MM.1S (cell line): ENCODE data around the gene ZNF675.
"Not testable (repeated sequence)": the region's sequence is repeated elsewhere in the genome, so short reads cannot be mapped to it uniquely, and the experiment has no call there.

Source experiments
- DNase-seq: peaks from one replicate; pipeline ENCODE4 v3.0.0-alpha.2; 2015
- H2AFZ ChIP-seq: fragments of 300-600 bp; sonication (generic); 2 replicates; pipeline ENCODE4 v1.6.0; 2016; ENCODE audit warnings: antibody characterized with exemption, low read length
- H3F3A ChIP-seq: fragments of 300-600 bp; sonication (generic); 2 replicates; pipeline ENCODE4 v1.6.1; 2016; ENCODE audit warnings: mild to moderate bottlenecking, antibody characterized with exemption, low read length, moderate library complexity, mixed read lengths; ENCODE audit not compliant: insufficient read depth
- H3K27ac ChIP-seq: fragments of 300-600 bp; sonication (generic); 2 replicates; pipeline ENCODE4 v1.5.1; 2016; ENCODE audit warnings: mild to moderate bottlenecking, low read length
- H3K27me3 ChIP-seq: fragments of 300-600 bp; sonication (generic); replicated peaks from 2 replicates; pipeline ENCODE4 v1.6.0; 2016; ENCODE audit warnings: low read length; ENCODE audit not compliant: insufficient read depth
- H3K36me3 ChIP-seq: fragments of 300-600 bp; sonication (generic); replicated peaks from 2 replicates; pipeline ENCODE4 v1.6.1; 2016; ENCODE audit warnings: mild to moderate bottlenecking, low read length, mixed read lengths; ENCODE audit not compliant: insufficient read depth
- H3K4me1 ChIP-seq: fragments of 300-600 bp; sonication (generic); 2 replicates; pipeline ENCODE4 v1.6.1; 2016; ENCODE audit warnings: low read length, mixed read lengths
- H3K4me2 ChIP-seq: fragments of 300-600 bp; sonication (generic); 2 replicates; pipeline ENCODE4 v1.6.0; 2016; ENCODE audit warnings: low read depth, low read length
- H3K4me3 ChIP-seq: fragments of 300-600 bp; sonication (generic); 2 replicates; pipeline ENCODE4 v1.5.1; 2016; ENCODE audit warnings: low read length, mixed read lengths
- H3K79me2 ChIP-seq: fragments of 300-600 bp; sonication (generic); 2 replicates; pipeline ENCODE4 v1.6.1; 2016; ENCODE audit warnings: mixed run types, low read length, mixed read lengths
- H3K9ac ChIP-seq: fragments of 300-600 bp; sonication (generic); 2 replicates; pipeline ENCODE4 v1.6.1; 2016; ENCODE audit warnings: low read length, mixed read lengths
- H3K9me2 ChIP-seq: fragments of 300-600 bp; sonication (generic); replicated peaks from 2 replicates; pipeline ENCODE4 v1.6.1; 2016; ENCODE audit warnings: mild to moderate bottlenecking, low read length, mixed read lengths; ENCODE audit not compliant: insufficient read depth
- H3K9me3 ChIP-seq: fragments of 300-600 bp; sonication (generic); replicated peaks from 2 replicates; pipeline ENCODE4 v1.6.1; 2016; ENCODE audit warnings: mild to moderate bottlenecking, low read length, mixed read lengths; ENCODE audit not compliant: insufficient read depth
- H4K20me1 ChIP-seq: fragments of 300-600 bp; sonication (generic); 2 replicates; pipeline ENCODE4 v1.6.1; 2016; ENCODE audit warnings: mild to moderate bottlenecking, low read length, moderate library complexity, mixed read lengths; ENCODE audit not compliant: insufficient read depth
- CTCF ChIP-seq: fragments of 300-600 bp; sonication (generic); IDR thresholded peaks from 2 replicates; pipeline ENCODE4 v1.5.1; 2016; ENCODE audit warnings: antibody characterized with exemption, low read length, mixed read lengths
- EZH2 ChIP-seq: fragments of 300-600 bp; sonication (generic); optimal IDR thresholded peaks from 2 replicates; pipeline ENCODE3; 2017; ENCODE audit warnings: low read depth, mild to moderate bottlenecking, antibody characterized with exemption, low read length, mixed read lengths
- EZH2phosphoT487 ChIP-seq: fragments of 300-600 bp; sonication (generic); IDR thresholded peaks from 2 replicates; pipeline ENCODE4 v1.6.1; 2018; ENCODE audit warnings: antibody characterized with exemption, low read length

ZNF675 gene

GRCh38 chr19:23698711-23699520, 11.9 kb upstream of the ZNF675 start:
- Histone ChIP-seq H3K4me3 (peak overlapping the region; percentile 1; the same call in 1 of the 2 replicates), H3K27me3 (no peaks in the 10 kb centered on the region), H3K9ac (peak overlapping the region; percentile 15; the same call in 1 of the 2 replicates), H3F3A (peaks cover 5% of the 10 kb centered on the region; the same call in 1 of the 2 replicates), H3K36me3 (no peaks in the 10 kb centered on the region), H3K9me3 (no peaks in the 10 kb centered on the region), H3K4me2 (peak overlapping the region; percentile 38; the same call in 1 of the 2 replicates), H3K79me2 (no peaks in the 10 kb centered on the region), H3K4me1 (no peaks in the 10 kb centered on the region), H2AFZ (peak overlapping the region; percentile 47), H4K20me1 (no peaks in the 10 kb centered on the region), H3K27ac (peak overlapping the region; percentile 54; the same call in 1 of the 2 replicates), H3K9me2 (no peaks in the 10 kb centered on the region)
- peak; percentile 34 for DNase-seq
- no peak for TF ChIP-seq EZH2phosphoT487

- not testable (repeated sequence) for H3K27ac ChIP-seq, H4K20me1 ChIP-seq, H3K4me1 ChIP-seq, H3K9ac ChIP-seq, H3K9me3 ChIP-seq, H3K4me2 ChIP-seq, H3K79me2 ChIP-seq, H2AFZ ChIP-seq, DNase-seq, H3K36me3 ChIP-seq, H3F3A ChIP-seq, H3K4me3 ChIP-seq, H3K9me2 ChIP-seq, H3K27me3 ChIP-seq
These were observed 5.9 kb upstream of the ZNF675 start for GRCh38 chr19:23692937-23693336.

GRCh38 chr19:23673132-23673531, 13.9 kb downstream of the ZNF675 start:
- H3K36me3 ChIP-seq, result peaks cover 6% of the 10 kb centered on the region

GRCh38 chr19:23668606-23669005, 18.4 kb downstream of the ZNF675 start:
- H3K27me3 ChIP-seq, H3K36me3 ChIP-seq, H2AFZ ChIP-seq, H3K9me3 ChIP-seq, H3K4me1 ChIP-seq, H3K4me3 ChIP-seq, H3K9me2 ChIP-seq, H3F3A ChIP-seq, H3K27ac ChIP-seq, DNase-seq, H3K9ac ChIP-seq, H4K20me1 ChIP-seq, H3K4me2 ChIP-seq: not testable (repeated sequence)
- H3K79me2 ChIP-seq, result peaks cover 39% of the 10 kb centered on the region

More at GRCh38 chr19:23673132-23673531, 13.9 kb downstream of the ZNF675 start:
- no peaks in the 10 kb centered on the region; the same call in 1 of the 2 replicates for H3K4me1 ChIP-seq
- H3K27me3 ChIP-seq, result no peaks in the 10 kb centered on the region
- no peak overlapping the region for H3K9ac ChIP-seq
- peaks cover 77% of the 10 kb centered on the region for H3K79me2 ChIP-seq
- H3K9me2 ChIP-seq, result no peaks in the 10 kb centered on the region
- no peak overlapping the region for H2AFZ ChIP-seq
- no peak overlapping the region for H3K4me3 ChIP-seq
- H3K4me2 ChIP-seq, result no peak overlapping the region
- TF ChIP-seq EZH2 (no peak), EZH2phosphoT487 (no peak), CTCF (no peak)
- no peaks in the 10 kb centered on the region; the same call in 1 of the 2 replicates for H3F3A ChIP-seq
- no peaks in the 10 kb centered on the region for H4K20me1 ChIP-seq
- peak overlapping the region; percentile 11; the same call in 1 of the 2 replicates for H3K27ac ChIP-seq
- peak; percentile 25 for DNase-seq
- no peaks in the 10 kb centered on the region for H3K9me3 ChIP-seq
